GM18499 (cell line): Measurements from ENCODE around the gene EPHB4.

Experiments used
- ATAC-seq: cut with Tn5 transposase; IDR thresholded peaks from one replicate; pipeline ENCODE4 v1.9.1; 2021; ENCODE audit warnings: moderate number of reproducible peaks; ENCODE audit not compliant: insufficient read depth, unreplicated experiment

The EPHB4 gene

DNA sequence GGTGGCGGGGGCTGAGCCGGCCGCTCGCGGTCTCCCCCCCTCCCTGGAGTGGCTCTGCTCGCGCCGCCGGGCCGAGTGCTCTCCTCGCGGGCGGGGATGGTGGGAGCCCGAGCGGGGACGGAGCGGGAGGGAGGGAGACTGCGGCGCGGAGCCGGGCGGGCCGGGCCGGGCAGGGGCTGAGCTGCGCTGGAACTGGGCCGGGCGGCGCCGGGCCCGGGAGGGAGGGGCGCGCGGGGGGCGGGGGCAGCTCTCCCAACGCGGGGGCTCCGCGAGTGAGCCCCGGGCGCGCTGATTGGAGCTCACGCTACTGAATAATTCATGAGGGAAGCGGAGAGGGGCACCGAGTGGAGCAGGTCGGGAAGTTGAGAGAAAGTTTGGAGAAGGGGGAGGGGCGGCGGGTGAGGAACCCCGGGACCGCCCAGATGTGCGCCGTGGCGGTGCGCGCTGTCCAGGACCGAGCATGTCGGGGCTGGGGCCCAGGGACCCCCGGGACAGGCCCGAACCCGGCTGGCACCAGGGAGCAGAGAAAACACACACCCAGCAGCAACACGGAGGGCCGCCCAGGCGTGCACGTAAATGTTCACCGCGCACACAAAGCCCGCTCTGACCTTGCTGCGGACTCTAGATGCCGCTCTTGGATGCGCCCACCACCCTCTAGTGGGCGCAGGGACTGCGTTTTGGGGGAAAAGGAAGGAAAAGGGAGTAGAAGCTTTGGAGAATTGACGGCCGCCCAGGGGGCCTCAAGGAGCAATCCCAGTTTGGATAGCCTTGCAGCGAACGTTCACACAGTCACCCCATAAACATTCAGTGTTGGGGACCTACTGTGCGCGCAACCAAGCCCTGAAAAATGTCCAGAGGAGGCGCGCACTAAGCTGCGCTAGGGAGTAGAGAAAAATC lies at the start of gene EPHB4:
Gene EPHB4, minus strand, starts transcription at position 194 of the 897 bp plus-strand sequence. CDS start 493 bp downstream, outside the sequence.
- no peak for ATAC-seq

DNA sequence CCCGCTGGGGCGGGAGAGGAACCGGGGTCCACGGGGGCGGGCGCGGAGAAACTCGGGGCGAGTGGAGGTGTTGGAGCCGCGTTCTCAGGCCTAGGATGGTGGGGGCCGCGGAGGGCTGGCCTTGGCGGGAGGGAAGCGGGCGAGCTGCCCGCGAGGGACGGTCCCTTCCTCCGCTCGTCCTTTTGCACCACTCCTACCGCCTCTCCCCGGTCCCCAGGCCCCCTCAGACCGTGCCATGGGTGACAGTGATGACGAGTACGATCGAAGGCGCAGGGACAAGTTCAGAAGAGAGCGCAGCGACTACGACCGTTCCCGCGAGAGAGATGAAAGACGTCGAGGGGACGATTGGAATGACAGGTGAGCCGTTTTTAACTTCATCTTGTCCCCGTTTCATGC lies 48.0 kb upstream of the EPHB4 start:
- ATAC-seq: no peak

DNA sequence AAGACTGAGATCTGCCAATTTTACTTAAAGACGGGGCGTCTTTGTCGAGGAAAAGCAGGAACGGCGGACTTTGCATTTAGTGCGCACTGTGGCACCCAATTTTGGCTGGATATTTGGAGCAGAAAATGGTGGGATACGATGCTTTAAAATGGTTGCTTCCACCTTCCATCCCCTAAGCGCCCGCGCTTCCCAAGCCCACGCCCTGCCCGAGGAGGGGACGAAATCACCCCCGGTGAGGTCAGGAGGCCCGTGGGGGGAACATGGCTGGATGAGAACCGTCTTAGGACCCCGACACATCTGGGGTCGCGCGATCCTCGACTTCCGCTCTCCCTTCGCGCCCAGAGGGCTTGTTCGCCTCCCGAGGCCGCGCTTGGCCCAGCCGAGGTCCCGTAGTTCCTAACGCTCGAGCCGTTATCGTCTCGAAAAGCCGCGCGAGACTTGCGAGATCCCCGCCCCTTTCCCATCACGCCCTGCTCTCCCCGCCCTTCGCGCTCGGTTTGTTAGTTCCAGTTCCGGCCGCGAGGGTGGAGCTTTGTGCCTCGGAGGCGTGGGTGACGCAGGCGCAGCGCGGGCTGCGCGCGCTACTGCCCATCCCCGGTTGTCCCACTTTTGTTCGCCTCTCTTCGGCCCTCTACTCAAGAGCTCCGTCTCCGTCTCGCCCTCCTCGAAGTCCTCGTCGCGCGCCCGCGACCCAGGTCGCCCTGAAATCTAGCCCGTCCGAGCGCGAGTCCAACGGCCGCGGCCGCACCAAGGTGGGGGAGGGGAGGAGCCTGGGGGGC lies 47.4 kb upstream of the EPHB4 start, which contains the start of gene SRRT:
Gene SRRT, plus strand, starts transcription at position 527 of the 779 bp plus-strand sequence. CDS start 488 bp downstream, outside the sequence.
- ATAC-seq: peak; percentile 65

DNA sequence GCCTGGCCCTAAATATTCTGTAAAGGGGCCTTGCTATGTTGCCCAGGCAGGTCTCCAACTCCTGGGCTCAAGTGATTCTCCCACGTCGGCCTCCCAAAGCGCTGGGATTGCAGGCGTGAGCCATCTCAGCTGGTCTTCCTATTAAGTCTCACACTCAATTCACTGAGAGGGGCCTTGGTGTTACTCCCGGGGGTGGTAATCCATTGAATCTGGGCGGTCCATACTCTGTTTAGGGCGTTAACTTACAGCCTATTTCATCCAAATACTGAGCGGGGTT lies 46.9 kb upstream of the EPHB4 start:
- no peak for ATAC-seq

DNA sequence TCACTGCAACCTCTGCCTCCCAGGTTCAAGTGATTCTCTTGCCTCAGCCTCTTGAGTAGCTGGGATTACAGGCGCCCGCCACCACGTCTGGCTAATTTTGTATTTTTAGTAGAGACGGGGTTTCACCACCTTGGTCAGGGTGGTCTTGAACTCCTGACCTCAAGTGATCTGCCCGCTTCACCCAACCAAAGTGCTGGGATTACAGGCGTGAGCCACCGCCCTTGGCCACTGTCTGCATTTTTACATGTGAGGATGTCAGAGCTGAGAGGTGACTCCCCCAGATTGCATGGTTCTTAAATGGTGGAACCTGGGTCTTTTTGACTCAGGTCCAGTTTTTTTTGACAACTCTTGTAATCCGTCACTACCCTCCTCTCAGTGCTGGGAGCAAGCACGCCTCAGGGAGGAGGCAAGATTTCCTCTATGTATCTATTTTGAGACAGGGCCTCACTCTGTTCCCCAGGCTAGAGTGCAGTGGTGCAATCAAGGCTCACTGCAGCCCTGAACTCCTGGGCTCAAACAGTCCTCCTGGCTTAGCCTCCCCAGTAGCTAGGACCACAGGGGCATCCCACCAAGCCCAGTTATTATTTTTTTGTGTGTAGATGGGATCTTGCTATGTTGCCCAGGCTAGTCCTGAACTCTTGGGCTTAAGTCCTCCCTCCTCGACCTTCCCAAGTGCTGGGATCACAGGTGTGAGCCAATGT lies 46.4 kb upstream of the EPHB4 start:
- ATAC-seq: no peak

DNA sequence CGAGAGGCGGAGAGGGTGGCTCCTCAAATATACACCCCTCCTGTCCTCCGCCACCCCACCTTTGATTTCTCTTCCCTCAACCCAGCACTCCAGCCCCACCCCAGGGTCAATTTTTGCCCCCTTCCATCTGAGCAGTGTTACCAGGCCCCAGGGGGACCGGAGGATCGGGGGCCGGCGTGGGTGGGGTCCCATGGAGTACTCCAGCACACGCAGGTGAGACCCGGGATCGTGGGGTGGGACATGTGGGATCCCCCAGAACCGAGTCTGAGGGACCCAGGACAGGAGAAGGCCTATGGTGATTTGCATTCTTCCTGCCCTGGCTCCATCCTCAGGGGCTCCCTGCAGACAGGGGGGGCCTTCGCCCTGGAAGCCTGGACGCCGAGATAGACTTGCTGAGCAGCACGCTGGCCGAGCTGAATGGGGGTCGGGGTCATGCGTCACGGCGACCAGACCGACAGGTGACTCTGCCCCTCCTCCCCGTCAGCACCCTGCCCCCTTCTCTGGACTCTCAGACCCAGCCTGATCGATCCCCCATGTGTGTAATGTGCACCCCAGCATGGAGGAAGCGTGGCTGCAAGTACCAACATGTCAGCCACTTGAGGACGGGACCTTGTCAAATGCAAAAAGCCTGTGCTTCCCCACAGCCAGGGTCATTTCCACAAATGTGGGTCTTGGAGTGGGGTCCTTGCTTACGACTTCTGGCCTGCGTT lies 40.6 kb upstream of the EPHB4 start:
- ATAC-seq: no peak

DNA sequence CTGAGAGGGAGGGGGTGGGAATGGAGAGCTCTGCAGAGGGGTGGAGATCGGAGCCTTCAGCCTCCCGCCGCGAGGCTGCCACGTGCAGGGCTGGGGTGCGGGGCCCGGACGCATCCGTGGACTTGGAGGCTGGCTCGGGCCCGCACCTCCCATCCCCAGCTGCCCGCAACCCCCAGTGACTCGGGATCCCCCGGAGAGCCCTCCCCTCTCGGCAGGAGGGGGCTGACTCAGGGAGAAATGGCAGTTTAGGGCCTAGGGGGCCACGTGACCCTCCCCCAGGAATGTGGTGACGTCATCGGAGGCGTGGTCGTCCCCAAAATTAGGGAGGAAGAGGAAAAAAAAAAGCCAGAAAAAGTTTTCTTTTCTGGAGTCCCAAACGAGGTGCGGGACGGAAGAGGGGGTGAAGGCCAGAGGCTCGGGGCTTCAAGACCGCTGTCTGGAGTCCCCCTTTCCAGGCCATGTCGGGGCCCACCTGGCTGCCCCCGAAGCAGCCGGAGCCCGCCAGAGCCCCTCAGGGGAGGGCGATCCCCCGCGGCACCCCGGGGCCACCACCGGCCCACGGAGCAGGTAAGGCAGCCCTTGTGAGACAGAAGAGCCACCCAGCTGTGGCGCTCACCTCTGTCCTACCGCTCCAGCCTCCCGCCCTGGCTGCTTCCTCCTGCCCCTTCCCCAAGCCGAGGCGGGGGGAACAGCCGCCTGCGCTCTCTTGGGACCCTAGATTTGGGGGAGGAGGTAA lies 39.9 kb upstream of the EPHB4 start, which contains the start of gene TRIP6:
Gene TRIP6, plus strand, starts transcription at position 348 of the 736 bp plus-strand sequence. Its CDS starts 111 bp downstream, at position 459.
- no peak for ATAC-seq

DNA sequence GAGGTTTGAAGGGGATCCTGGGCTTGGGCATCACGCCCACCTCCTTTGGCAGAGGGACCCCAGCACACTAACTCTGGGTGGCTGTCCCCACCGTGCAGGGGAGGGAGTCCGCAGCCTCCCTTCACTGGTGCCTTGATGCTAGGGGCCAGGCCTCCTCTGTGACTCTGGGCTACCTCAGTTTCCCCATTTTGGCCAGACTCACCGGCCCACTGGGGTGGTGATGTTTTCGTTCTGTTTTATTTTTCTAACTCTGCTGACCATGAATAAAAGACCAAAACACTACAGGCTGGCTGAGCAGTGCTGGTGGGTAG lies 39.4 kb upstream of the EPHB4 start:
- ATAC-seq: no peak

DNA sequence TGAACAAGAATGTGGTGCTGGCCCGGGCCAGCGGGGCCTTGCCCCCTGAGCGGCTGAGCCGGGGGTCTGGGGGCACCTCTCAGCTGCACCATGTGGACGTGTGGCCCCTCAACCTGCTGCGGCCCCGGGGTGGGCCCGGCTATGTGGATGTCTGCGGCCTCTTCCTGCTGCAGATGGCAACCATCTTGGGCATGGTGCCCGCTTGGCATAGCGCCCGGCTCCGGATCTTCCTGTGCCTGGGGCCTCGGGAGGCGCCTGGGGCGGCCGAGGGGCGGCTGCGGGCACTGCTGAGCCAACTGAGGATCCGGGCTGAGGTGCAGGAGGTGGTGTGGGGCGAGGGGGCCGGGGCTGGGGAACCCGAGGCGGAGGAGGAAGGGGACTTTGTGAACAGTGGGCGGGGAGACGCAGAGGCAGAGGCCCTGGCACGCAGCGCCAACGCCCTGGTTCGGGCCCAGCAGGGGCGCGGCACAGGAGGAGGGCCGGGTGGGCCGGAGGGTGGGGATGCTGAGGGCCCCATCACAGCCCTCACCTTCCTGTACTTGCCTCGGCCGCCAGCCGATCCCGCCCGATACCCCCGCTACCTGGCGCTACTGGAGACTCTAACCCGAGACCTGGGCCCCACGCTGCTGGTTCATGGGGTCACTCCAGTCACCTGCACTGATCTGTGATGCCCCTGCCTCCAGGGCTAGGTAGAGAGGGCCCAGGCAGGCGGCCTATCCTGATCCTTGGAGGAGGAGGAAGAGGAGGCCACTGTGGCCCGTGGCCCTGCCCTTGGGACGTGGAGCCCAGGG lies 38.8 kb upstream of the EPHB4 start:
- no peak for ATAC-seq

DNA sequence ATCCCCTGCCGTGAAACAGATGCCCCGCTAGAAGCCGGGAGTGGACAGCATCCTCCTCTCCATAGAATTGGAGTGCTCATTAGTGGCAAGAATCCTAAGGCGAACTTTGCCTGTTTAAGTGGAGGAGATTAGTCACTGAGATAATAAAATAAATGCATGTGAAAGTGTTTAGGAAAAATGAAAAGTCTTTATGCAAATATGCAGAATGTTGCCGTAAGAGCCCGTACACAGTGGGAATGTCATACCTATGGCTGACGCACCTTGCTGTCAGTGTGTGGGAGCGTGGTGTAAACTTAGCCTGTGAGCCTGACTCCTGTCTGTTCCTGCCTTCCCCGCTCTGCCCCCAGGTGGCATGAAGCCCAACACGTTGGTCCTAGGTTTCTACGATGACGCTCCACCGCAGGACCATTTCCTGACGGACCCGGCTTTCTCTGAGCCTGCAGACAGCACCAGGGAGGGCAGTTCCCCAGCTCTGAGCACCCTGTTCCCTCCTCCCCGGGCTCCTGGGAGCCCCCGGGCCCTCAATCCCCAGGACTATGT lies 38.1 kb upstream of the EPHB4 start:
- no peak for ATAC-seq

DNA sequence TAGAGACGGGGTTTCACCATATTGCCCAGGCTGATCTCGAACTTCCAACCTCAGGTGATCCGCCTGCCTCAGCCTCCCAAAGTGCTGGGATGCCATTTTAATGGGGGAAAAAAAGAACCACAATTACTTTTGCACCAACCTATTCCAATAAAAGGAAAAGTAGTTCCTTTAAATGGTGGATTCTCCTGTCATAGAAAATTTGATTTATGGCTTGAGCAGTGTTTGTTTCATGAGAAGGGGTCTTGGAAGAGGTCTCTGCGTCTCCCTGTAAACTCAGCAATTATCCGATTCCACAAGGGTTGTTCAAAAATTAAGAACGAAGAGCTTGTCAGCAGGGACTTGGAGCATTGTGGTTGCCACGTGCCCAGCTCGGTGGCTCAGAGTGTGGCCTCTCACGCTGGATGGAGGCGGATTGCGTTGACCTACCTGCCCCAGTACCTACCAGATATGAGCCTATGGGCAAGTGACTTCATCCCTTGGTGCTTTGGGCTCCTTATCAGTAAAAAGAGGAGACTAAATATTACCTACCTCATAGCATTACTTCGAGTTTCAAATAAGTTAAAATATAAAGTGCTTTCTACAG lies 37.0 kb upstream of the EPHB4 start:
- ATAC-seq: no peak

DNA sequence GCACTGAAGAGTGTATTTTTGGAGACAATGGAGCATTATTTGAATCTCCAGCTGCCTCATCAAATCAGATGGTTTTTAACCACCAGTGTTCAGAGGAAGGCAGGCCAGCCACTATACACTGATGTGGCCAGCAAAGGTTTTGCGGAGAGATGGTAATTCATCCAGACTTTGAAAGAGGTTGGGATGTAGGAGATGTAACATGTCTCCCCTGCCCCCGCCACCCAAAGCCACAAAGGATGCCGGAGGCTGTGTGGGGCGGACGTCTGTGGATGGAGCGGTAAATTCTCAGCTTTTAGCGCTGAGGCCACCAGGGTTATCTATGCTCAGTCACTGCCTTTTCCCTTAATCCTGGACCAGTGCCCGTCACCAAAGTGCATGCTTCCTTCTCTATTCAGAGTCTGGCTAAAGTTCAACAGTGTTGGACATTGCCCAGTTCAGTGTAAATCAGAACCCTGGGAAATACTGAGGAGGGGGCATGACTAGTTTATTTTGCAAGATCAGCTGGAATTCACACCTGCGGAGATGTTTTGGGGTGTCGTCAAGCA lies 36.2 kb upstream of the EPHB4 start:
- no peak for ATAC-seq

DNA sequence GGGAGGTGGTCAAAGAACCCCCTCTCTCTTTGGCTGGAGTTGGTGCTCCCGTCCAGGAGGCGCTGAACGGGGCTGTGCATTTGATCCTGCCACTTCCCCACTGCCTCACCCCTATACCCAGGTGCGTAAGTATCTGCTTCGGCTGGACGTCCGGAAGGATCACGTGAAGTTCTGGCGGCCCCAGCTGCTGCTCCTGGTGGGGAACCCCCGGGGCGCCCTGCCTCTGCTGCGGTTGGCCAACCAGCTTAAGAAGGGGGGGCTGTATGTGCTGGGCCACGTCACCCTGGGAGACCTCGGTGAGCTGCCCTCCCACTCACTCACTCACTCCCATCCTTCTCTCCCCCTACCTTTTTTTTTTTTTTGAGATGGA lies 34.3 kb upstream of the EPHB4 start:
- ATAC-seq: no peak

DNA sequence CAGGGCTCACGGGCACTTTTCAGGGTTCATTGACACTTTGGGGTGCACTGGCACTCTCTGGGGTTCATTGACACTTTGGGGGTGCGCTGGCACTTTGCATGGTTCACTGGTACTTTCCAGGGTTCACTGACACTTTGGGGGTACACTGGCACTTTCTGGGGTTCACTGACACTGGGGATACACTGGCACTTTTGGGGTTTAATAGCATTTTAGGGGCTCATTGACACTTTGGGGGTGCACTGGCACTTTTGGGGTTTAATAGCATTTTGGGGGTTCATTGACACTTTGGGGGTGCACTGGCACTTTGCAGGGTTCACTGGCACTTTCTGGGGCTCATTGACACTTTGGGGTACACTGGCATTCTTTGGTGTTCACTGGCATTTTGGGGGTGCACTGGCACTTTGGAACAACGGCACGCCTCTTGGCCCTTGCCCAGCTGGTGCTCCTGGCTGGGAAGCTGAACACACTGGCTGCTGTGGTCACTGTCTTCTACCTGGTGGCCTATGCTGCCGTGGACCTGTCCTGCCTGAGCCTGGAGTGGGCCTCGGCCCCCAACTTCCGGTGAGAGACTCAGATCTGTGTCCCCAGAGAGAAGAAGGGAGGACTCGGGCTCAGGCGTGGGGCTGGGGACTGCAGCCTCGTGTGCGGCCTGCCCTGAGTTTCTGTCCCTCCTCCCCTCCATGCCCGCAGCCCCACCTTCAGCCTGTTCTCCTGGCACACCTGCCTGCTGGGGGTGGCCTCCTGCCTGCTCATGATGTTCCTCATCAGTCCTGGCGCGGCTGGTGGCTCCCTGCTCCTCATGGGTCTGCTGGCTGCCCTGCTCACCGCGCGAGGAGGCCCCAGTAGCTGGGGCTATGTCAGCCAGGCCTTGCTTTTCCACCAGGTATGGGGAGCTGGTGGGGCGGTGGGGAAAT lies 33.6 kb upstream of the EPHB4 start:
- ATAC-seq: no peak

DNA sequence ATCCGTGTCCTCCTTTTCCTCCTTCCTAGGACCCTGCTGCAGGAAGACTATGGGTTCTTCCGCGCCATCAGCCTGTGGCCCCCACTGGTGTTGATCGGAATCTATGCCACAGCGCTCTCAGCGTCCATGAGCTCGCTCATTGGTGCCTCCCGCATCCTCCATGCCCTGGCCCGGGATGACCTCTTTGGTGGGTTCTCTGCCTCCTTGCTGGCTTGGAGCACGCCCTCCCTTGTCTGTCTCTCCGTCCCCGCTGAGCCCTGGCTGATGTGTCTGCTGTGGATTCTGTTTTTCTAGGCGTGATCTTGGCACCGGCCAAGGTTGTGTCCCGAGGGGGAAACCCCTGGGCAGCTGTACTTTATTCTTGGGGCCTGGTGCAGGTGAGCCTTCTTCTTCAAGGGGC lies 32.5 kb upstream of the EPHB4 start:
- no peak for ATAC-seq

DNA sequence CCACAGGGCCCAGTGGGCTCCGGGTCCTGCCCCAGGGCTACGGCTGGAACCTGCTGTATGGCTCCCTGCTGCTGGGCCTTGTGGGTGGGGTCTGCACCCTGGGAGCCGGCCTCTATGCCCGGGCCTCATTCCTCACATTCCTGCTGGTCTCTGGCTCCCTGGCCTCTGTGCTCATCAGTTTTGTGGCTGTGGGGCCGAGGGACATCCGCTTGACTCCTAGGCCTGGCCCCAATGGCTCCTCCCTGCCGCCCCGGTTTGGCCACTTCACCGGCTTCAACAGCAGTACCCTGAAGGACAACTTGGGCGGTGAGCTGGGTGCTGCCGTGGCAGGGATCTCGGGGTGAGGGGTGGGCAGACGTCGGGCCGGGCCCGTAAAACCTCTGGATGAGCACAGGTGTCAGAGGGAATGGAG lies 29.6 kb upstream of the EPHB4 start:
- ATAC-seq: no peak

DNA sequence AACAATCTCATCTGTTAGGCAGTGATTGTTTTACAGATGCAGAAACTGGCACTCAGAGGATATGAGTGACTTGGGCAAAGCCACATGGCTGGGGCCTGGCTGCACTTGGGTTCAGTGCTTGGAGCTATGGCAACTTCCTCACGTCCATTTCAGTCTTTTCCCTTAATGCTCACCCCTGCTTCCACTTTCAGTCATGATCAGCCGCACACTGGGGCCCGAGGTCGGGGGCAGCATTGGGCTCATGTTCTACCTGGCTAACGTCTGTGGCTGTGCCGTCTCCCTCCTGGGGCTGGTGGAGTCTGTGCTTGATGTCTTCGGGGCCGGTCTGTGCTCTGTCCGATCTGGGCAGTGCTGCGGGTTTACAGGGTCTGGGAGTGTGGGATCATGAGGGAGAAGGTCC lies 28.2 kb upstream of the EPHB4 start:
- no peak for ATAC-seq
